NCI-H1694 treated with DMSO at 0.1 percent for 48 hours (cell line): ENCODE results near the gene SHCBP1L.

Experiments
- DNase-seq: peaks from one replicate; lab custom pipeline; 2025; lab: John Stamatoyannopoulos, UW

SHCBP1L gene

DNA sequence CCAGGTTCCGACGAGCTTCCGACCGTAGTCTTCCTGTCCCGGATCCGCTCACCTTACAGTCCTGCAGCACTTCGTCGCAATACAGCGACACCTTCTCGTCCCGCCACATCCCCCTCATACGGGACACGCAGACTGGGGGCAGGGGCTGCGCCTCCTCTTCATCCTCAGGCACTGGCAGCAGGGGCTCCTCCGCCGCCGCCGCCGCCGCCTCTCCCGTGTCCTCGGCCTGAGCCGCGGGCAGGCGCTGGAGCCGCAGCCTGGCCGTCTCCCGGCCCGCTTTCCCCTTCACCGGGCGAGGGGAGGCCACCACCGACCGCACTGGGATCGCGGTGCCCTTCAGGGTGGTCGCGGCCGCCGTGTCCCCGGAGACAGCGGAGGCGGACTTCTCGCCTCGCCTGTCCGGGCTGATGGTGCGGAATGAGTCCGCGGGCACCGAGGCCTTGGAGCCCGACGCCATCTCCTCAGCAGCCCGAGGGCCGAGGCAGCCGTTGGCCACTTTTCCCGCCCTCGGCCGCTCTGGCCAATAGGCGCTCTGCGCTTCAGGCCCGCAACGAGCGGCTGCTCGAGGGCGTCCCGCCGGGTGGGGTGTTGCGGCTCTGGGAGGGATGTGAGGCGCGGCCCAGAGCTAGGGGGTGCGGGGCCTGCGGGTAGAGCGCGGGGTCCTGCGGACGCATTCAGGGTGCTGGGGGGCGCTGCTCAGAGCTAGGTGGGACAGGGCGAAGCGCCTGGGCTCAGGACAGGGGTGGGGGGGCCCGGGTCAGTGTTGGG is at the start of gene SHCBP1L:
Gene SHCBP1L (minus strand): TSS at position 490 of the 768 bp plus-strand sequence. CDS start 33 bp downstream, at position 457.
- no peak for DNase-seq

GRCh38 chr1:183002267-183002666 is 49.3 kb upstream of the SHCBP1L start:
- no peak for DNase-seq

- DNase-seq, result no peak
Measured at GRCh38 chr1:183000167-183000962, 47.4 kb upstream of the SHCBP1L start.

DNA sequence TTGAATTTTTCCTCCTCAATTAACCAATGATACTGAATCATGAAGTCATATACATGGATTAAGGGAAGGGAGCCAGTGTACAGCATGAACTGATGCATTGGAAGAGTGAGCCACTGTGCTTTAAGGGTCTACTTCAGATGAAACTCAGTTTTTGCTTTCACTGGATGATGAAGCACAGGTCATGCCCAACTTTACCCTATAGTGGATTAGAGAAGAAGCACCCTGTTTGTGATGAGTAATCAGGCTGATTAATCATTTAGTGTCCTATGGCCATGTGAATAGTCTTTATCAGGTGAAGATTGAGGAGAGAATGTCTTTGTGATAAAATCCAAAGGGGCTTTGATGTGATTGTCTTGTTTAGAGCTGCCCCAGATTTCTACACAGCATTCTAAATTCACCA is 45.5 kb upstream of the SHCBP1L start:
- no peak for DNase-seq

DNA sequence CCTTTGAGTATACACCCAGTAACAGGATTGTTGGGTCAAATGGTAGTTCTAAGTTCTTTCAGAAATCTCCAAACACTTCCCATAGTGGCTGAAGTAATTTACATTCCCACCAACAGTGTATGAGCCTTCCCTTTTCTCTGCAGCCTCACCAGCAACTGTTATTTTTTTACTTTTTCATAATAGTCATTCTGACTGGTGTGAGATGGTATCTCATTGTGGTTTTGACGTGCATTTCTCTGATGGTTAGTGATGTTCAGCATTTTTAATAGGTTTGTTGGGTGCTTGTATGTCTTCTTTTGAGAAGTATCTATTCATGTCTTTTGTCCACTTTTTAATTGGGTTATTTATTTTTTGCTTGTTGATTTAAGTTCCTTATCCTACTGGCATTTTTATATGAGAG is 43.9 kb upstream of the SHCBP1L start:
- DNase-seq, result no peak

- DNase-seq, result no peak
Measured at GRCh38 chr1:182995894-182996293, 42.9 kb upstream of the SHCBP1L start.

DNA sequence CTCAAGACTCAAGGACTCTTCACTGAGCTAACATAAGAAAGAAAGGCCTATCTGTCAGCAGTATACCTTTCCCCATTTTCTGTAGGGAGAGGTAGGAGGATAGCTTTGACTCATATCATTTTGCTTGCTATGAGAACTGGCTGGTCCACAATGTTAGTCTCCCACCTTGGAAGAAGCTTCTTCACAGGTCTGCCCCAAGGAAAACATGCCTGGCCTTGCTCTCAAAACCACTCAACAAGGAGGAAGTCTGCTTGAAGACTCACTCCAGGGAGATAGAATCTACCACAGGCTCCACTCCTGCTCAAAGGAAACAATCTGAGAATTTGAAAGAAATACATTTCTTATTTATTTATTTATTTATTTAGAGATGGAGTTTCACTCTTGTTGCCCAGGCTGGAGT is 40.8 kb upstream of the SHCBP1L start:
- no peak for DNase-seq

GRCh38 chr1:182990413-182991144 is 37.6 kb upstream of the SHCBP1L start:
- DNase-seq, result no peak

- no peak for DNase-seq
Measured at GRCh38 chr1:182985876-182986275, 32.9 kb upstream of the SHCBP1L start.

GRCh38 chr1:182984621-182985020 is 31.7 kb upstream of the SHCBP1L start:
- no peak for DNase-seq

GRCh38 chr1:182984138-182984537 is 31.2 kb upstream of the SHCBP1L start:
- no peak for DNase-seq

GRCh38 chr1:182978151-182978853 is 25.3 kb upstream of the SHCBP1L start:
- no peak for DNase-seq

GRCh38 chr1:182977480-182977879 is 24.5 kb upstream of the SHCBP1L start:
- DNase-seq, result no peak

DNA sequence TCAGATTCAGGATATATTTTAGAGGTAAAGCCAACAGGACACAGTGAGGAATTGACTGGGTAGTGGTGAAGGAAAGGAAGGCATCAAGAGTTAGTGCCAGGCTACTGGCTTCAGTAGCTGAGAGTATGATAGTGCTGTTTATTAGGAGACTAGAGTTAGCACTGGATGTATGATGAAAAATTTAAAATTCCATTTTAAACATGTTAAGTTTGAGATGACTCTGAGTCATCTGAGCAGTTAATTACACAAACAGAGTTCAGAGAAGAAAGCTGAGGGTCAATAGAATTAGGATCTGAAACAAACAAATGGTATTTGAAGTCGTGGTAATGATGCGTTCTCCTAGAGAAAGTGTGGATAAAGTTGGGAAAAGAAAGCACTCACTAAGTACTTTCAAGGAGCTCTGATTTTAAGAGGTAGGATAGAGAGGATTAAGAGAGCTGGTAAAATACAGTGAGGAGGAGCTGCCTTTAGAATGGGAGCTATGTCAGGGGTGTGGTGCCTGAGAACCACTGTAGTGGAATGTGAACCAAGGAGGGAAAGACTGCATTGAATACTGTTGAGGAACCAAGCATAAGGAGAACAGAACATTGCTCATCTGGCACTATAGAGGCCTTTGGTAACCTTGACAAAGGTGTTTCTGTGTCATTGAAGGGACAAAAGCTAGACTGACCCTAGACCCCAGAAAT is 21.7 kb upstream of the SHCBP1L start:
- DNase-seq, result no peak

- DNase-seq, result no peak
Measured at GRCh38 chr1:182972829-182973228, 19.9 kb upstream of the SHCBP1L start.

DNA sequence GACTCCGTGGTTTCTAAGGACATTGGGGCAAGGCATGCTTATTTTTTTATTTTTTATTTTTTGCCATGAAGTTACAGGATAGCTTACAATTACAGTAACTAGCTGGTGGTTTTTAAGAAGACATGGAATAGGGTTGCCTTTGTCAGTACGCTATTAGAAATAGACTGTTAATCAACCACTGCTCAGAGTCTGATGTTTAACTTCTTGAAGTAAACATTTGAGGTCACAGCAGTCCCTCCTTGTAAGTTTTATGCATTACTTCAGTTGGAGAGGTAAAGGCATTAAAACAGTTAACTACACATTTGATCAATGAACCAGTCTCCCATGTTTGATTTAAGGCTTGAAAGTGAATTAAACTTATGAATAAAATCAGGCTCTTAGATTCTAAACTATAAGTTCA is 19.3 kb upstream of the SHCBP1L start:
- no peak for DNase-seq

GRCh38 chr1:182971219-182971618 is 18.3 kb upstream of the SHCBP1L start:
- DNase-seq, result no peak

- no peak for DNase-seq
Measured at GRCh38 chr1:182968836-182969734, 16.1 kb upstream of the SHCBP1L start.

- no peak for DNase-seq
Measured at GRCh38 chr1:182968151-182968741, 15.3 kb upstream of the SHCBP1L start.

- DNase-seq, result no peak
Measured at GRCh38 chr1:182965861-182966260, 12.9 kb upstream of the SHCBP1L start.
